Suprapubic skin (tissue), 3 donors: ENCODE data around the gene RAD23B.

Experiments
- CTCF ChIP-seq, 2 donors: fragments of 200-600 bp in 1 of 2; fragments of 450-650 bp in 1 of 2; sonication (generic) in 1 of 2; IDR thresholded peaks; one replicate each; pipeline ENCODE4 v1.5.1; 2016 to 2019; ENCODE audit warnings: antibody characterized with exemption in 2 of 2, mild to moderate bottlenecking in 1 of 2, moderate library complexity in 1 of 2
- POLR2A ChIP-seq, 2 donors: fragments of 450-650 bp; IDR thresholded peaks; one replicate each; pipeline ENCODE4 v1.6.1; 2017; ENCODE audit warnings: antibody characterized with exemption in 2 of 2, mild to moderate bottlenecking in 2 of 2, moderate library complexity in 2 of 2

GRCh38 chr9:107248714-107249113 lies 34.4 kb upstream of the RAD23B start:
- TF ChIP-seq CTCF (IDR thresholded peaks at IDR 0.05) (no peak), POLR2A (IDR thresholded peaks at IDR 0.05) (no peak)
